ENCODE data around the gene HIRIP3. TPM values are rescaled to one million over a fixed set of nuclear protein-coding genes. Genes with fewer than 3 reads are reported as not detected.

Gene HIRIP3
- total RNA-seq, 1 experiment from 2014 or later = 27.3 TPM

- Histone ChIP-seq H3K4me3 (no peak overlapping the region), H3K9me3 (ENCODE audit: insufficient read depth, low read depth) (no peaks in the 10 kb centered on the region), H3K9me2 (ENCODE audit: insufficient read depth) (no peaks in the 10 kb centered on the region), H3K27me3 (ENCODE audit: insufficient read depth, low read depth) (no peaks in the 10 kb centered on the region), H3K27ac (no peak overlapping the region), H2AFZ (no peak overlapping the region), H3K4me1 (replicated peaks; ENCODE audit: insufficient read depth) (0 out of 2 replicates have a peak, but pooled peaks cover 3% of the 10 kb centered on the region), H4K20me1 (ENCODE audit: insufficient read depth) (no peaks in the 10 kb centered on the region), H3F3A (ENCODE audit: insufficient read depth, low read depth) (no peaks in the 10 kb centered on the region), H3K36me3 (ENCODE audit: low read depth) (no peaks in the 10 kb centered on the region), H3K79me2 (ENCODE audit: low read depth) (no peaks in the 10 kb centered on the region), H3K4me2 (no peak overlapping the region)
- DNase-seq = no peak
- ChIA-PET POLR2A (ENCODE audit: unreplicated experiment) (interaction anchor here (0.5 kb wide), 1 partner anchor 10 kb away, joined by 7 read pairs; no protein-coding TSS in a partner anchor), CTCF (interaction anchor here (0.6 to 0.9 kb wide), 4 partner anchors 9 to 640 kb away, joined by 3 to 6 read pairs (median 4); partner anchors contain the start of gene TLCD3B)
- no peak for TF ChIP-seq EZH2 (IDR thresholded peaks at IDR 0.05; ENCODE audit: low read depth)
- TF ChIP-seq, protein P1, sequence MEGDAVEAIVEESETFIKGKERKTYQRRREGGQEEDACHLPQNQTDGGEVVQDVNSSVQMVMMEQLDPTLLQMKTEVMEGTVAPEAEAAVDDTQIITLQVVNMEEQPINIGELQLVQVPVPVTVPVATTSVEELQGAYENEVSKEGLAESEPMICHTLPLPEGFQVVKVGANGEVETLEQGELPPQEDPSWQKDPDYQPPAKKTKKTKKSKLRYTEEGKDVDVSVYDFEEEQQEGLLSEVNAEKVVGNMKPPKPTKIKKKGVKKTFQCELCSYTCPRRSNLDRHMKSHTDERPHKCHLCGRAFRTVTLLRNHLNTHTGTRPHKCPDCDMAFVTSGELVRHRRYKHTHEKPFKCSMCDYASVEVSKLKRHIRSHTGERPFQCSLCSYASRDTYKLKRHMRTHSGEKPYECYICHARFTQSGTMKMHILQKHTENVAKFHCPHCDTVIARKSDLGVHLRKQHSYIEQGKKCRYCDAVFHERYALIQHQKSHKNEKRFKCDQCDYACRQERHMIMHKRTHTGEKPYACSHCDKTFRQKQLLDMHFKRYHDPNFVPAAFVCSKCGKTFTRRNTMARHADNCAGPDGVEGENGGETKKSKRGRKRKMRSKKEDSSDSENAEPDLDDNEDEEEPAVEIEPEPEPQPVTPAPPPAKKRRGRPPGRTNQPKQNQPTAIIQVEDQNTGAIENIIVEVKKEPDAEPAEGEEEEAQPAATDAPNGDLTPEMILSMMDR (conservative IDR thresholded peaks at IDR 0.05) = no peak
- intact Hi-C loops (cut with micrococcal nuclease; ENCODE audit: unreplicated experiment) = no loop called here
- BruUV-seq (replicated peaks) = no TSS peak
These were observed 44.8 kb upstream of the HIRIP3 start for GRCh38 chr16:30040221-30040620.

DNA sequence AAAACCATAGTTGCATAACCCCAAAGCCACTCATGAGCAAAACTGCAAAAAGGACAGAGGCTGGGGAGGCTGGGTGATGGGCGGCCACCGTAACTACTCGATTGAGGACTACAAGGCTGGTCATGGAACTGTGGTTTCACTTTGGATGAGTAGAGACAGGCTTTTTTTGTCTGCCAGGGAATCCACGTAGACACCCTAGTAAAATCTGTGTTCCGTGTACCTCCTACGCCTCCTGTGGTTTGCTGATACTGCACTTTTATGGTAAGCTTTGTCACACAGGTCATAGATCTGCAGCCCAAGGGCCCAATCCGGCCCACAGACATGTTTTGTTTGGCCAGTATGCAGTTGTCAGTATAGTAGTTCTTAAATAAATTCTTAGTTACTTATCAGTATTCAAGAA, 37.9 kb upstream of the HIRIP3 start:
- Histone ChIP-seq H3K79me2 (ENCODE audit: low read depth) (no peaks in the 10 kb centered on the region), H3F3A (ENCODE audit: insufficient read depth, low read depth) (0 out of 2 replicates have a peak, but pooled peaks cover 2% of the 10 kb centered on the region), H3K9me2 (ENCODE audit: insufficient read depth) (no peaks in the 10 kb centered on the region), H3K9me3 (ENCODE audit: insufficient read depth, low read depth) (no peaks in the 10 kb centered on the region), H4K20me1 (ENCODE audit: insufficient read depth) (no peaks in the 10 kb centered on the region), H3K27me3 (ENCODE audit: insufficient read depth, low read depth) (peaks cover 34% of the 10 kb centered on the region), H3K36me3 (ENCODE audit: low read depth) (no peaks in the 10 kb centered on the region), H3K4me1 (replicated peaks; ENCODE audit: insufficient read depth) (no peaks in the 10 kb centered on the region), H2AFZ (no peak overlapping the region), H3K4me3 (no peak overlapping the region), H3K4me2 (no peak overlapping the region), H3K27ac (no peak overlapping the region)
- no peak for TF ChIP-seq EZH2 (IDR thresholded peaks at IDR 0.05; ENCODE audit: low read depth)
- TF ChIP-seq, protein P1 (conservative IDR thresholded peaks at IDR 0.05) = no peak
- DNase-seq = no peak
- ChIA-PET POLR2A (ENCODE audit: unreplicated experiment) (no interaction called here), CTCF (no interaction called here)
- intact Hi-C loops (cut with micrococcal nuclease; ENCODE audit: unreplicated experiment) = no loop called here
- no TSS peak for BruUV-seq (replicated peaks)

DNA sequence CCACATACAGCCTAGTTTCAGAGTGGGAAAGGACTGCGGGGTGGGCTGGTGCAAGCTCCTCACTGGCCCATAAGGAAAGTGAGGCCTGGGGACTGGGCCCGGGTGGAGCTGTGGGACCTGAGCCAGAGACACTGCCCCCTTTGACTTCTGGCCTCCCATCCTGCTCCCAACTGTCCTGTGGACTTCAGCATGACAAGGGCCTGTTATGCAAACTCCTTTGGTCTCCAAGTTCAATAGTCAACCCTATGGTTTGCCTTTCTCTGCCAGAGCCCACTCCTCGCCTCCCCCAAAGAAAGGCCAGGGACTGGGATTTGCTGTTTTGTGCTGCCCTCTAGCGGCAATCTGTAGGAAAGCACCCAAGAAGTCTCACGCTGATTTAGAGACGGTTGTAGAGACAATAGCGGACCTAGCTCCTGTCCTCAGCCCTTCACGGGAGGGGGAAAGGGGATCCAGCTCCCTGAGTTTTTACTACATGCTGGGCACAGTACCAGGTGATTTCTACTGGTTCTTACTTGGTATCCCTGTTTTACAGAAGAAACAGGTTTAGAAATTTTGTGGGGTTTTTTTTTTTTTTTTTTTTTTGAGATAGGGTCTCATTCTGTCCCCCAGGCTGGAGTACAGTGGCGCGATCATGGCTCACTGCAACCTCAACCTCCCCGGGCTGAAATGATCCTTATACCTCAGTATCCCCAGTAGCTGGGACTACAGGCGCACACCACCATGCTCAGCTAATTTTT, 36.8 kb upstream of the HIRIP3 start:
- no TSS peak for BruUV-seq (replicated peaks)

More for the DNA sequence above, 36.8 kb upstream of the HIRIP3 start:
- Histone ChIP-seq H3K9me2 (ENCODE audit: insufficient read depth) (no peaks in the 10 kb centered on the region), H3K27ac (no peak overlapping the region), H3K4me1 (replicated peaks; ENCODE audit: insufficient read depth) (no peaks in the 10 kb centered on the region), H3K27me3 (ENCODE audit: insufficient read depth, low read depth) (peaks cover 42% of the 10 kb centered on the region), H3K4me3 (no peak overlapping the region), H3K36me3 (ENCODE audit: low read depth) (no peaks in the 10 kb centered on the region), H3K9me3 (ENCODE audit: insufficient read depth, low read depth) (no peaks in the 10 kb centered on the region), H2AFZ (no peak overlapping the region), H3K4me2 (no peak overlapping the region), H3F3A (ENCODE audit: insufficient read depth, low read depth) (0 out of 2 replicates have a peak, but pooled peaks cover 5% of the 10 kb centered on the region), H4K20me1 (ENCODE audit: insufficient read depth) (no peaks in the 10 kb centered on the region), H3K79me2 (ENCODE audit: low read depth) (no peaks in the 10 kb centered on the region)
- intact Hi-C loops (cut with micrococcal nuclease; ENCODE audit: unreplicated experiment) = no loop called here
- TF ChIP-seq, protein P1 (conservative IDR thresholded peaks at IDR 0.05) = peak; percentile 99
- TF ChIP-seq EZH2 (IDR thresholded peaks at IDR 0.05; ENCODE audit: low read depth) = no peak
- POLR2A ChIA-PET (ENCODE audit: unreplicated experiment) = interaction anchor here (0.5 to 0.6 kb wide), 2 partner anchors 138 to 385 kb away, joined by 3 to 13 read pairs; no protein-coding TSS in a partner anchor
- CTCF ChIA-PET = interaction anchor here (0.5 to 1.5 kb wide), 10 partner anchors 7 to 1170 kb away, joined by 3 to 10 read pairs (median 4); partner anchors contain the start of gene C16orf92
- DNase-seq = peak; percentile 66 to 72

All from PC-9 (cell line).